ENCODE measurements around the gene NTN5. TPM values are rescaled to one million over a fixed set of nuclear protein-coding genes. Genes with fewer than 3 reads are reported as not detected.

The NTN5 gene
- total and polyA plus RNA-seq, 11 donors: 0.11 to 0.42 (median 0.16) TPM; not detected in 7

DNA sequence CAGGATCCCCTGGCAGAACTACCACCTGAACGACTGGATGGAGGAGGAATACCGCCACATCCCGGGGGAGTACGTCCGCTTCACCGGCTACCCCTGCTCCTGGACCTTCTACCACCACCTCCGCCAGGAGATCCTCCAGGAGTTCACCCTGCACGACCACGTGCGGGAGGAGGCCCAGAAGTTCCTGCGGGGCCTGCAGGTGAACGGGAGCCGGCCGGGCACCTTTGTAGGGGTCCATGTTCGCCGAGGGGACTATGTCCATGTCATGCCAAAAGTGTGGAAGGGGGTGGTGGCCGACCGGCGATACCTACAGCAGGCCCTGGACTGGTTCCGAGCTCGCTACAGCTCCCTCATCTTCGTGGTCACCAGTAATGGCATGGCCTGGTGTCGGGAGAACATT is 30.5 kb upstream of the NTN5 start:
- no peak for DNase-seq
- WGBS, 4 donors: 93 to 99% (median 95%) methylated on average over 19 to 23 of the region's 23 CpGs
- Histone ChIP-seq H3K27ac (no peak overlapping the region), H3K4me1 (no peaks in the 10 kb centered on the region), H3K9me3 (no peaks in the 10 kb centered on the region), H3K27me3 (no peaks in the 10 kb centered on the region), H3K4me3 (no peak overlapping the region), H3K36me3 (peaks cover 0 to 15% (median 0%) of the 10 kb centered on the region in 9 donors)
- intact Hi-C loops (cut with DNase I): no loop called here
- peak in 1 of 4 donors; percentile 12 for ATAC-seq
- TF ChIP-seq POLR2A (IDR thresholded peaks at IDR 0.05): no peak
- TF ChIP-seq, protein P1, sequence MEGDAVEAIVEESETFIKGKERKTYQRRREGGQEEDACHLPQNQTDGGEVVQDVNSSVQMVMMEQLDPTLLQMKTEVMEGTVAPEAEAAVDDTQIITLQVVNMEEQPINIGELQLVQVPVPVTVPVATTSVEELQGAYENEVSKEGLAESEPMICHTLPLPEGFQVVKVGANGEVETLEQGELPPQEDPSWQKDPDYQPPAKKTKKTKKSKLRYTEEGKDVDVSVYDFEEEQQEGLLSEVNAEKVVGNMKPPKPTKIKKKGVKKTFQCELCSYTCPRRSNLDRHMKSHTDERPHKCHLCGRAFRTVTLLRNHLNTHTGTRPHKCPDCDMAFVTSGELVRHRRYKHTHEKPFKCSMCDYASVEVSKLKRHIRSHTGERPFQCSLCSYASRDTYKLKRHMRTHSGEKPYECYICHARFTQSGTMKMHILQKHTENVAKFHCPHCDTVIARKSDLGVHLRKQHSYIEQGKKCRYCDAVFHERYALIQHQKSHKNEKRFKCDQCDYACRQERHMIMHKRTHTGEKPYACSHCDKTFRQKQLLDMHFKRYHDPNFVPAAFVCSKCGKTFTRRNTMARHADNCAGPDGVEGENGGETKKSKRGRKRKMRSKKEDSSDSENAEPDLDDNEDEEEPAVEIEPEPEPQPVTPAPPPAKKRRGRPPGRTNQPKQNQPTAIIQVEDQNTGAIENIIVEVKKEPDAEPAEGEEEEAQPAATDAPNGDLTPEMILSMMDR (IDR thresholded peaks at IDR 0.05): no peak

DNA sequence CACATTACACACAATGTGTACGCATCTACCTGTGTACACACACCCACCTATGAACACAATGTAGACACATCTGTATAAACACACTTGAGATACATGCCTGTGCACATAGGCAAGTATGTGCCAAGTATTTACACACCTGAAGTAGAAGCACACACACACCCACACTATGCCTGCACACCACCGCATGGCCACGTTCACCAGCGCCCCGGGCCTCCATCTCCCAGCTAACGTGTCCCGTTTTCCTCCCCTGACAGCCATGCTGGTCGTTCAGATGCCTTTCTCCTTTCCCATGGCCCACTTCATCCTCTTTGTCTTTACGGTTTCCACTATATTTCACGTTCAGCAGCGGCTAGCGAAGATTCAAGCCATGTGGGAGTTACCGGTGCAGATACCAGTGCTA is 29.9 kb upstream of the NTN5 start:
- Histone ChIP-seq H3K36me3 (peaks cover 0 to 15% (median 0%) of the 10 kb centered on the region in 9 donors), H3K4me3 (no peak overlapping the region), H3K27ac (no peak overlapping the region), H3K9me3 (no peaks in the 10 kb centered on the region), H3K27me3 (peaks cover 0 to 3% (median 0%) of the 10 kb centered on the region in 9 donors), H3K4me1 (no peaks in the 10 kb centered on the region)
- intact Hi-C loops (cut with DNase I): no loop called here
- TF ChIP-seq POLR2A (IDR thresholded peaks at IDR 0.05): no peak
- TF ChIP-seq, protein P1 (IDR thresholded peaks at IDR 0.05): no peak
- peak in 1 of 4 donors; percentile 19 for ATAC-seq
- no peak for DNase-seq
- WGBS, 4 donors: 91 to 94% (median 92%) methylated on average over 13 of the region's 13 CpGs

DNA sequence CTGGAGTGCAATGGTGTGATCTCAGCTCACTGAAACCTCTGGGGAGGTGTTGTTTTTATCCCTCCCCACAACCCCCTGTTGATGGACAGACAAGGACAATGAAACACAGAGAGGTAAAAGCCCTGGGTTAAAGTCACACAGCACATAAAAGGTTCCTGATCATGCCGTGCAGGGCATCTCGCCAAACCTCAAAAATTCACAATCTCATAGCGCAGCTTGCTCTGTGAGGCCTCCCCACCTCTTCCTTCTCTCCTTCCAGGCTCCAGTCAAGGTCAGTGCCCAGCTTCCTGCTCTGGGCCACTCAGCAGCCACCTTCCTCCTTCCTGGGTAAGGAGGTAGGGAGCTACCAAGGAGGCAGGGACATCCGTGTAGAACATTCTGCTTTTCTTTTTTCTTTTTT is 25.2 kb upstream of the NTN5 start:
- ATAC-seq (no peak), DNase-seq (no peak)
- no peak for TF ChIP-seq POLR2A (IDR thresholded peaks at IDR 0.05)
- TF ChIP-seq, protein P1 (IDR thresholded peaks at IDR 0.05): no peak
- H3K4me1 ChIP-seq: peaks cover 0 to 15% (median 5%) of the 10 kb centered on the region in 12 donors
- no peak overlapping the region for H3K27ac ChIP-seq
- peaks cover 0 to 12% (median 0%) of the 10 kb centered on the region in 9 donors for H3K36me3 ChIP-seq
- peaks cover 0 to 26% (median 7%) of the 10 kb centered on the region in 9 donors for H3K27me3 ChIP-seq
- H3K9me3 ChIP-seq: no peaks in the 10 kb centered on the region
- no peak overlapping the region for H3K4me3 ChIP-seq
- intact Hi-C loops (cut with DNase I): no loop called here
- WGBS, 4 donors: 62 to 69% (median 63%) methylated on average over 4 of the region's 4 CpGs

DNA sequence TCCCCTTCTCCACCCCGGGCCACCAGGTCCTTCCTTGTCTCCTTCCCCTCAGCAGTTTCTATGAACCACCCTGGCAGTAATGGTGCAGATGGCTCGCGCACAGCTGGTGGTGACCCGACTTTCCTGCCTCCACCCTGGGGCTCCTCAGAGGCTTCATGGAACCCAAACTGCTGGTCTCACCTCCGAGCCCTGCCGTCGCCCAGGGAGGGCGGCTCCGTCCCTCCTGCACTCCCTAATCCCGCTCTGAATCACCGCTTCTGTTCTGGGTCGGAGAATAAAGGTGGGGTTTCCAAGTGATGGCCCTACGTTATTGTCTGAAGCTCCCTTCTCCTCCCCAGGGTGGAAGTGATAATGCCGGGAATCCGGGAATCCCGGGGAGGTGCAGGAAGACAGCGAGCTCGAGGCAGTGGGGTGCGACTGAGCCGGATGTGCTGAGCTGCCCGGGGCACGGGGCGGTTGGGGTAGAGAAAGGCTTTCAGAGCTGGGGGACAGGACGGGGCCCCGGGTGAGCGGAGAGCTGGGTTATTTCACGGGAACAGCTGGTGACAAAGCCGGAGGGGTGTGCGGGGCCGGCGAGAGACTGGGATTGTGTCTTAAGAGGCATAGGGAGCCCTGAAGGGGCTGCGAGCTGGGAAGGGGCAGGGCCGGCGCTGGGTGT is 23.7 kb upstream of the NTN5 start:
- H3K36me3 ChIP-seq: peaks cover 0 to 3% (median 0%) of the 10 kb centered on the region in 9 donors
- DNase-seq: peak in 1 of 5 donors; percentile 55
- peak overlapping the region in 4 of 12 donors; percentile 11 to 40 (median 28) for H3K27ac ChIP-seq
- intact Hi-C loops (cut with DNase I): no loop called here
- 8 to 13% (median 10%) methylated on average over 26 to 34 of the region's 34 CpGs for WGBS, 4 donors
- H3K9me3 ChIP-seq: no peaks in the 10 kb centered on the region
- H3K27me3 ChIP-seq: peaks cover 0 to 26% (median 7%) of the 10 kb centered on the region in 9 donors
- TF ChIP-seq POLR2A (IDR thresholded peaks at IDR 0.05): no peak
- TF ChIP-seq, protein P1 (IDR thresholded peaks at IDR 0.05): no peak
- peaks cover 0 to 15% (median 5%) of the 10 kb centered on the region in 12 donors for H3K4me1 ChIP-seq
- H3K4me3 ChIP-seq: peak overlapping the region in 9 of 12 donors; percentile 14 to 41 (median 32)
- ATAC-seq: peak in 3 of 4 donors; percentile 63 to 80 (median 66)

Data from heart left ventricle (tissue), 16 donors.